HG03565 (cell line): ENCODE measurements around the gene CRY2.
"Not testable (repeated sequence)": the region's sequence is repeated elsewhere in the genome, so short reads cannot be mapped to it uniquely, and the experiment has no call there.

ENCODE experiments used
- ATAC-seq: cut with Tn5 transposase; IDR thresholded peaks from one replicate; pipeline ENCODE4 v1.9.1; 2021; ENCODE audit warnings: mild to moderate bottlenecking, moderate library complexity; ENCODE audit not compliant: unreplicated experiment

CRY2 gene

DNA sequence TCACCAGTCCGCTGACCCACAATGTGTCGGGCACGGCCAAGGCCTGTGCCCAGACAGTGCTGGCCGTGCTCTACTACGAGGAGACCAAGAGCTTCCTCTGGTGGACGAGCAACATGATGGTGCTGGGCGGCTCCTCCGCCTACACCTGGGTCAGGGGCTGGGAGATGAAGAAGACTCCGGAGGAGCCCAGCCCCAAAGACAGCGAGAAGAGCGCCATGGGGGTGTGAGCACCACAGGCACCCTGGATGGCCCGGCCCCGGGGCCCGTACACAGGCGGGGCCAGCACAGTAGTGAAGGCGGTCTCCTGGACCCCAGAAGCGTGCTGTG is 36.2 kb upstream of the CRY2 start:
- ATAC-seq, result no peak

DNA sequence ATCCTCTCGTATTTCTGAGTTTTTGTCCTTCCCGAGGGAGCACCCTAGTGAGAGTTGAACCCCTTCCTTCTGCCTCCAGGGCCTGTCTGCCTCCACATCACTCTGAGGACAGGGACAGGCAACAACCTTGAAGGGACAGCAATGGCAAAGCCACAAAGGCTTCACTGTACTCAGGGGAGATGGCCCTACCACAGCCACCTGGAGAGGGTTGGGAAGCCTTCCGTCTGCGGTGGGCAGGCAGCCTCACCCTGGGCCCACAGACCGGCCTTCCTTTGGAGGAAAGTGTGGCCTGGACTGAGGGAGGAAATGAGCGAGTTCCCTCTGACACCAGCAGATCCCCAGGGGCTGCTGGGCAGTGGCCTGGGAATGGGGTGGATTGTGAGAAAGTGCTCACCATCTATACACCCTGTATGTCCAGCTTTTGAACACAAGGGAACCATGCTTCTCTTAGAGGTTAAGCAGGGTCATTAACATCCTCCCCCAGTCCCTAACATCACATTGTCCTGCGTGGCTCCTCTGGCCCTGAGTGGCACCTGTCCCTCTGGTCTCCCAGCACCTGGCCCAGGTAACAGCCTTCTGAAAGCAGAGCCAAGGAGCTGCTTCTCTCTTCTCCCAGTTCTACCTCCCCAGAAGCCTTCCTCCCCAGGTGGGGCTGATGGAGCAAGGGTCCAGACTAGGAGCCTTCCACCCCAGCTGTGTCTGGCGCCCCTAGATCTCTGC is 35.5 kb upstream of the CRY2 start:
- ATAC-seq, result no peak

- ATAC-seq, result no peak
Observed at GRCh38 chr11:45812581-45813548, 34.4 kb upstream of the CRY2 start.

DNA sequence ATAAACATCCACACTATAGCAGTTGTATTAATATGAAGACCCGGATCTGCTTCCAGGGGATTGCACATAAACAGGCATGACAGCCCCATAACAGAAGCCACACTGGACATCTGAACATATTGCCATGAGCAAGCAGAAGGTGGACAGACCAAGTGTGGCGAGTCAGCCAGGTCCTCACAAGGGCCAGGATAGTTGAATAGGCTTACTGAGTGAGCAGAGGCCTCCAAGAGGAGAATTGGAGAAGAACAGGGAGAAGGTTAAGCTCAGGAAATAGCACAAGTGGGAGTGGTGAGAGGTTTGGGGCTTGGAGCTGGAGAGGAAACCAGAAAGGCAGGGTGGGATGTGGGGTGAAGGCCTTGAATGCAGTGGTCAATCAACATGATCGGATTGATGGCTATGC is 31.5 kb upstream of the CRY2 start:
- ATAC-seq, result no peak

DNA sequence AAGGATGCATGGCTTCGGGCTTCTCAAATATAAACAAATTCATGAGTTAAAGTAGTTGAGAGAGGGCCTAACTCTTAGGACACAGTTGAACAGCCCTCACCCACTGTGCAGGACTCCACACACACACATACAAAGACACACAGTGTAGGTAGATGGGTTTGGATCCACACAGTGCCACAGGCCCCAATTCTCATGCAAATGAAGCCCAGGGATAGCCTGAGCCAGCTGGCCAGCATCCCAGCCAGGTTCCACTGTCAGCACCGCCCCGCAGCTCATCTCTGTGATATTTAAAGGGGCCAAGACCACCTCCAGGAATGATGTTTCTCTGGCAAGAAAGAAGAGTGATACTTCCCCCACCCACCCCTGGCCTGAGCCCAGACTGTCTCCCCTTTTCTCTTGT is 30.7 kb upstream of the CRY2 start:
- no peak for ATAC-seq

DNA sequence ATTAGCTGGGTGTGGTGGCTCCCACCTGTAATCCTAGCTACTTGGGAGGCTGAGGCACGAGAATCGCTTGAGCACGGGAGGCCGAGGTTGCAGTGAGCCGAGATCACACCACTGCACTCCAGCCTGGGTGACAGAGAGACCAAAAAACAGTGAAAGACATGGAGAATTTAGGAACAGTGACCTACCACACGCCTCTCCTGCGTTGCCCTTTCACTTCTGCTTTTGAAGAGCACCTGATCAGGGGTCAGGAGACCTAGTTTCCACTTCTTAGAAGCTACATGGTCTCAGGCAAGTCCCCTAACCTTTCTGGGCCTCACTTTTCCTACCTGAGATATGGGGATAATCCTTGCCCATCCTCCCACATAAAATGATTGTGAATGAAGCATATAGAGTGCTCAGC is 30.1 kb upstream of the CRY2 start:
- ATAC-seq, result peak; percentile 70

DNA sequence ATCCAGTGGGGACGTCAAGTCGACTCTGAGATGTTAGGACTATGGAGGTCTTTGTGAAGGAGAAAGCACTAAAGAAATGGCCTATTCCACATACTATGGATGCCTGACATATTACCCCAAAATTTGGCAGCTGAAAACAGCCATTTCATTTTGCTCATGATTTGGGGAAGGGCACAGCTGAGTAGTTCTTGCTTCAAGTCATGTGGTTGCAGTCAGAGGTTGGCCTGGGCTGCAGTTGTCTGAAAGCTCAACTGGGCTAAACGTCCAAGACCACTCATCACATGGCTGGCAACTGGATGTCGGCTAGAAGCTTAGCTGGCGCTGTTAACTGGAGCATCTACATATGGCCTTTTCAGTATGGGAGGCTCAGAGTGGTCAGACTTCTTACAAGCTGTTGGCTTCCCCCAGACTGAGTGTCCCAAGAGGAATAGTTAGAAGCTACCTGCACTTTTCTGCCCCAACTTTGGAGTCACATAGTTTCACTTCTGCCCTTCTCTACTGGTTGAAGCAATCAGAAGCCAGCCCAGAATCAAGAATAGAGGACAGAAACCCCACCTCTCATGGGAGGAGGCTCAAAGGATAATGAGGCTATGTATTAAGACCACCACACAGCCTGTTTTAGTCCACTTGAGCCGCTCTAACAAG is 28.2 kb upstream of the CRY2 start:
- ATAC-seq, result no peak

DNA sequence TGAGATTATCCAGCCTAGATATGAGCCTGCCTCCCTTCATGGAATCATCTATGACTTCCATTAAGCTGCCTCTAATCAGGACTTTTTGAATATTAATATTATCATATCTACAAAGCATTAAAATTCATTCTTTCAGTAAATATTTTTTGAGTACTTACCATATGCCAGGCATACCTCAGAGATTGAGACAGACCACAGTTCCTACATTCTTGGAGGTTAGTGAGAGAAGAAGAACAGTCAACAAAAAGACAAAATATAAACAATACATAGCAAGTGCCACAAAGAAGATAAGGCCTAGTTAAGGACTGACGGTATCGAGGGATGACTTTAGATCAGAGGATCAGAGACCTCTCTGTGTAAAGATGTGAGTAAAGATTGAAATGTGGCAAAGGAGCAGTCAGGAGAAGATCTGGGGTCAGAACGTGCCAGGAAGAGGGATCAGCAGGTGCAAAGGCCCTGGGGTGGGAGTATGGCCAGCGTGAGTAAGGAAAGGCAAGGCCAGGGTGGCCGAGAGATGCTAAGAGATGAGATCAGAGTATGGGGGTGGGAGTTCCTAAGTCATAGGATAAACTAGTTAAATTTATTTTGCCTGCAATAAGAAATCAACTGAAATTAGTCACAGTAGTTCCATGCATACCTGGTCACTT is 26.9 kb upstream of the CRY2 start:
- ATAC-seq, result no peak

DNA sequence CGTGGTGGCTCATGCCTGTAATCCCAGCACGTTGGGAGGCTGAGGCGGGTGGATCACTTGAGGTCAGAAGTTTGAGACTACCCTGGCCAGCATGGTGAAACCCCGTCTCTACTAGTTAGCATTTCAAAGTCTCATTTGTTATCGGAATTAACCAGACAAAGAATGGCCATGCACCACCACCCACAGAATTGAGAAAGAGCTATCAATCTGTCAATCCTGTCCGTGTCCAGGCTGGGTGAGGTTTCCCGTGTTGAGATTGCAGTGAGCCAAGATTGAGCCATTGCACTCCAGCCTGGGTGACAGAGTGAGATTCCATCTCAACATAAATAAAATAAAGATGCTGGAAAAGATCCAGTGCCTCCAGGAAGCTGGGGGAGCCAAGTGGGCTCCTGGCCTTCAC is 20.8 kb upstream of the CRY2 start:
- not testable (repeated sequence) for ATAC-seq

DNA sequence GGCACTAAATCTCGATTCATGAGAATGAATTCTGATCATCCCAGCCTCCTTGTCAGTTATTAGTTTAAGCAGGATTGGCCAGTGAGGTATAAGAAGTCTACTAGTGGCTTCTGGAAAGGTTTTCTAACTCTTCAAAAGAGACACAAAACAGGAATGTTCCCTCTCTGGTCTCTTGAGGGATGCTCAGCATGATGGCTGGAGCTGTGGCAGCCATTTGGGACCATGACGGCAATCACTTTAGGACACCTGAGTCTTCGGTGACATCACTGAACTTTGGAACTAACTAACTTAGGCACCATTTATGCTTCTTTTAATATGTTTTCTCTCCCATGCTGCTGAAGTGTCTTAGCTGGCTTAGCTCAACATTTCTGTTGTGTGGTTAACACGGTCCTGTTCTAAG is 20.2 kb upstream of the CRY2 start:
- no peak for ATAC-seq

DNA sequence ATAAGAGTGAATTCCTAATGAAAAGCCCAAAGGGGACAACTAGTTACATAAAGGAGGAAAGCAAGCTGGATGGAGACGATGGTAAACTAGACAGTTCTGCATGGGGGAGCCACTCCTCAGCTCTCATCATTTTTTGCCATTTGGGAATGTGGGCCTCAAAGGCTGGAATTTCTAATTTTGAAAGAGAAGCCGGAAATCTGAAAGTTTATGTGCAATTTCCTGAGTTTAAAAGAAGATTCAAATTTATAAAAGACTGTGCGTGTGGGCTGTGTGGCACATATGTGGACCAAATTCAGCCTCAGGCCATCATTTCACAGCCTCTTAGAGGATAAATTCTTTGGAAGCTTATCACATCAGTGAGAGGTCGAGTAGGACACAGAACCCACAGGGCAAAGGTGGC is 18.3 kb upstream of the CRY2 start:
- ATAC-seq, result no peak

DNA sequence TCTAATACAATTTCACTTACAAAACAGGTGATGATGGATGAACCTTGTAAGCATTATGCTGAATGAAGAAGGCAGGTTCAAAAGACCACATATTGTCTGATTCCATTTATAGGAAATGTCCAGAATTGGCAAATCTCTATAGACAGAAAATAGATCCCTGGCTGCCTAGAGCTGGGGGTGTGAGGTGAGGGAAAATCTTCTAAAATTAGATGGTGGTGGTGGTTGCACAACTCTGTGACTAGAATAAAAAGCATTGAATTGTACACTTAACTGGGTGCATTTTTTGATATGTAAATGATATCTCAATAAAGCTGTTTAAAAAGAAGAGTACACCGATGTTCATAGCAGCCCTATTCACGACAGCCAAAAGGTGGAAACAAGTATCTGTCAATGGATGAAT is 16.7 kb upstream of the CRY2 start:
- ATAC-seq, result no peak

DNA sequence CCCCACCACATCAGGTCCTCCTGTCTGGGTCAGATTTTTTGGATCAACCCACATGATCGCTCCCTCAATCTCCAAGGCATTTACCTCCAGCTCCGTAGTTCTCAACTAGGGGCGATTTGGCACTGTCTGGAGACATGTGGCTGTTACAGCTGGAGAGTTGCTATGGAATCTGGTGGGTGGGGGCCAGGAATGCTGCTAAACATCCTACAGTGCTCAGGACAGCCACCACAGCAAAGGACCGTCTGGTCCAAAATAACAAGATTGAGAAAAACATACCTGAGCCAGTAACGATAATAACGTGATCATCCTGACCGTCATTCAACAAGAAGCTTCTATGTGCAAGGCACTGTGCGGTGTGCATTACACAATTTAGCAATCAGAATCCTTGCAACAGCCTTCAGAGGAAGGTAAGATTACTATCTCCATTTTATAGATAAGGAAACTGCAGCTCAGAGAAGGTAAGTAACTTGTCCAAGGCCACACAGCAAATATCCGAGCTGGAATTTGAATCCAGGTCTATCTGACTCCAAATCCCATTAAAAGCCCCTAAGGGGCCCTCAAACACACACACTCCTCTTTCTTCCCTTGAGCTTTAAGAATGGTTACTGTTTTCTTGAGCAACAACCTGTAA is 14.3 kb upstream of the CRY2 start:
- no peak for ATAC-seq

- no peak for ATAC-seq
Observed at GRCh38 chr11:45833761-45834160, 13.5 kb upstream of the CRY2 start.

- no peak for ATAC-seq
Observed at GRCh38 chr11:45834298-45834756, 12.9 kb upstream of the CRY2 start.

- no peak for ATAC-seq
Observed at GRCh38 chr11:45839204-45839603, 8.1 kb upstream of the CRY2 start.

- ATAC-seq, result not testable (repeated sequence)
Observed at GRCh38 chr11:45840251-45840650, 7.0 kb upstream of the CRY2 start.

GRCh38 chr11:45843158-45843924 is 3.9 kb upstream of the CRY2 start:
- no peak for ATAC-seq

DNA sequence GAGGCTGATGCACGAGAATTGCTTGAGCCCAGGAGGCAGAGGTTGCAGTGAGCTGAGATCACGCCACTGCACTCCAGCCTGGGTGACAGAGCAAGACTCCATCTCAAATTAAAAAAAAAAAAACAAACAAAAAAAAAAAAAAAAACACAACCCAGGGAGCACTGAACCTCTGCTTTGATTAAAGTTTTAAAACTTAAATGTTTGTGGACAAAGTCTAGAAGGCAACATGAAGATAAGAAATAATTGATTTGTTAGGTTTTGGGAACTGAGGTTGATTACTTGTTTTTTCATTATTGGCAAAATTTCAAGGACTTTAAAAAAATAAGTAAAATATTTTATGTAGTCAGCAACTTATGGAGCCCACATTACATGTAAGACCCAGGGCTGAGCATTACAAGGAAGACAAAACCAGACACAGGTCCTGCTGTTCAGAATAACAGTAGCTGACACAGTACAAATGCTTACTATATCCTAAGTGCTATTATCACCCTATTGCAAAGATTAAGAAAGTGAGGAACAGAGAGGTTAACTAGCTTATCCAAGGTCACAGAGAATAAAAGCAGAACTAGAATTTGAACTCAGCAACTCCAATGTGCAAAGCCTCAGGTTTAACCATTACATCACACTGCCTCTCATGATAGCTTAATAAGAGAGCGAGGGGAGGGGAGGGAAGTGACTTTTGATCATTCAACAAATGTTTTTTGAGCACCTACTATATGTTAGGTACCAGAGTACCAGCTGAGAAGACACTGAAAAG is 2.3 kb upstream of the CRY2 start:
- ATAC-seq, result no peak
